CD4-positive, alpha-beta T cell treated with Interferon alpha-2 for 1 hour (primary cell): Measurements from ENCODE around the gene MTA1.

ENCODE experiments used
- DNase-seq, 2 donors: peaks; one replicate each; pipeline ENCODE4 v3.0.0-alpha.2; 2020 to 2022

The MTA1 gene

GRCh38 chr14:105447651-105448640, 28.3 kb downstream of the MTA1 start:
- DNase-seq, result no peak

GRCh38 chr14:105448706-105449111, 29.1 kb downstream of the MTA1 start:
- peak; percentile 59 to 77 for DNase-seq

DNA sequence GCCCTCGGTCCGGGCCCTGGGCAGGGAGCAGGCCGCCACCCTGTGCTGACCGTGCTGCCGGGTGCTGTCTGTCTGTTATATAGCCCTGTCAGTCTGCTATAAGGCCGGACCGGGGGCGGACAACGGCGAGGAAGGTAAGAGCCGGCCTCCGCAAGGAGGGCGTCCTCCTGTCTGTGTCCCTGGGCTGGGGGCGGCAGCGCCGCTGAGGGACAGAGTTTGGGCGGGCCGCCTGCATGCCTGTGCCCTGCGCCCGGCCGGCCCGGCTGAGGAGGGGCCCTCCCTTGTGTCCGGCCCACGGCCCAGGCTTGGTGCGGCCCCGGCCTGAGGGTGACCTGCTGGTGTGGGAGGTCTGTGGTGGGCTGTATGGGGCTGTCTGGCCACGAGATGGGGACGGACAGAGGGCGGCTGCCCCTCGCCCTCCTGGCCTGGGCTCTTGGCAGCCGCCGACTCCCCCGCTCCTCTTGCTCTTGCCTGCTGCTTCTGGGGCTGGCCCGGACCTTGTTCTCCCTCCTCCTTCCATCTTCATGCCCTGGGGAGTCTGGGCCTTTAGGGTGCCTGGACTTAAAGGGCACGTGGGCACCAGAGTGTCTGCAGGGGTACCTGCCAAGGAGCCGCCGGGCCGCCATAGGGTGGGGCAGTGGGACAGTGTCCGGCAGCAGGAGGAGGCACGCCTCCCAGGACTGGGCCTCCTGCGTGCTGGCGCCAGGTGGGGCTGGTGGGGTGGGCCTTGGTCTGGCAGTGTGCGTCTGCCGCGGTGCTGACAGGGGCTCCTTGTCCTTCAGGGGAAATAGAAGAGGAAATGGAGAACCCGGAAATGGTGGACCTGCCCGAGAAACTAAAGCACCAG, 29.9 kb downstream of the MTA1 start:
- no peak for DNase-seq

GRCh38 chr14:105450123-105450505, 30.5 kb downstream of the MTA1 start:
- no peak for DNase-seq

GRCh38 chr14:105450864-105451720, 31.5 kb downstream of the MTA1 start:
- no peak for DNase-seq

- no peak for DNase-seq
These were observed 33.3 kb downstream of the MTA1 start for GRCh38 chr14:105452963-105453362.

DNA sequence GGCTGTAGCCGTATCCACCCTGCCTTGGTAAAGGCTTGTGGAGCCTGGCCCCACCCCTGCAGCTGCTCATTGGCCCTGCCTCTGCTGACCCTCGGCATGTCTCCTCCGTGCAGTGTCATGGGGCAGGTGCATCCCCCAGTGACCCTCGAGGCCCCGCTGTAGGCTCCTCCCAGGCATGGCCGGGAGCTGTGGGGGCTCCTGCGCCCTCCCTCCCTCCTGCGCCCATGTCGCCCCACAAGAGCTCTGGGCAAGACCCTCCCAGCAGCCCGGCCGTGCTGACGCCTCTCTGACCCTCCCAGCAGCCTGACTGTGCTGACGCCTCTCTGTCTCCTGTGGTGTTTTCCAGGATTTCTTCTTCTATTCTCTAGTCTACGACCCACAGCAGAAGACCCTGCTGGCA, 34.2 kb downstream of the MTA1 start:
- DNase-seq, result no peak

DNA sequence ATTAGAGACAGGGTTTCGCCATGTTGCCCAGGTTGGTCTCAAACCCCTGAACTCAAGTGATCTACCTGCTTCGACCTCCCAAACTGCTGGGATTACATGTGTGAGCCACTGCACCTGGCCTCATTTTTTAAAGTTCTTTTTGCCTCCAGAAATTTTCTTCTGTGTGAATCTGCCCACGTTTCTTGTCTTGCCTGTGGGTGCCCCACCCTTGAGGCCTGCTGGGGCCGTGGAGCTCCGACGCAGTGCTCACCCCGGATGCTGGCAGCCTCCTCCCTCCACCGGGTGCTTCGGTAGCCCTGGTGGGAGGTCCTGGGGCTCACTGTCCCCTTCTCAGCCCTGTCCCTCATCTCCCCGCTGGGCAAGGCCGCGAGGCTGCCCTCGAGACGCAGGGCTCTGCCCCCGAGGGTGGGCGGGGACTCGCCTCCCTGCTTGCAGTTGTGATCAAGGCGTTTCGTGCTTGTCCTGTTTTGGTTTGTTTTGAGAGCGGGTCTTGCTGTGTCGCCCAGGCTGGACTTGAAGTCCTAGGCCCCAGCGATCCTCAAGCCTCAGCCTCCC, 35.5 kb downstream of the MTA1 start:
- DNase-seq, result no peak

DNA sequence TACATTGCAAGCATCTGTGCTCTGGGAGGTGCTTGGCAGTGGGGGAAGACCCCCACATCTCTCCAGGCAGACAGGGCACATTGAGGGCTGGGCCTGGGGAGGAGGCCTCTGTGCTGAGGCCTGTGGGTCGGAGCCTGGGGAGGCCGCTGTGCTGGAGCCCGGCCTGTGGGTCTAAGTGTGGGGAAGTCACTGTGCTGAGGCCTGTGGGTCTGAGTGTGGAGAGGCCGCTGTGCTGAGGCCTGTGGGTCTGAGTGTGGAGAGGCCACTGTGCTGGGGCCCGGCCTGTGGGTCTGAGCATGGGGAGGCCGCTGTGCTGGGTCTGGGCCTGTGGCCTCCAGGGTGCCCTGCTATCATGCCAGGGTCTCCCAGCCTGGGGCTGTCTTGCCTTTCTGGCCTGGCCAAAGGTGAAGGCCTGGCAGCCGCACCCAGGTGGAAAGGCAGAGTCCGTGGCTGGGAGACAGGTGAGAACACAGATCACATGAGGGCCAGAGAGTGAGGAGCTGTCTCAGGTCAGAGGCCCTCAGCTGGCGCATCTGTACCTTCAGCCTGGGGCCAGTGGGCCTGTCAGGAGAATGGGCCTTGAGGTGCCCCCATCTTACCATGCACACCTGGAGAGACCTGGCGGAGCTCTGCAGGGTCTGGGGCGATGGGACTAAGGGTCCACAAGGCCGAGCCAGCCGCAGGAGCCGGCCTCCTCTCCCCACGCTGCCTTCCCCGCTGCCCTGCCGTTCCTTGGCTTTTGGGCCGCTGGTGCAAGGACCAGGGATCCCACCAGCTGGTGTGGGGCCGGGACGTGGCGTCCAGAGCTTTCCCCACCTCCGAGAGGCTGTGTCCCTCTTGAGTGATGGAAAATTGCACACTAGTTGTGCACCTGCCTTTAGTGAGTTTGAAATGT, 36.4 kb downstream of the MTA1 start:
- no peak for DNase-seq

DNA sequence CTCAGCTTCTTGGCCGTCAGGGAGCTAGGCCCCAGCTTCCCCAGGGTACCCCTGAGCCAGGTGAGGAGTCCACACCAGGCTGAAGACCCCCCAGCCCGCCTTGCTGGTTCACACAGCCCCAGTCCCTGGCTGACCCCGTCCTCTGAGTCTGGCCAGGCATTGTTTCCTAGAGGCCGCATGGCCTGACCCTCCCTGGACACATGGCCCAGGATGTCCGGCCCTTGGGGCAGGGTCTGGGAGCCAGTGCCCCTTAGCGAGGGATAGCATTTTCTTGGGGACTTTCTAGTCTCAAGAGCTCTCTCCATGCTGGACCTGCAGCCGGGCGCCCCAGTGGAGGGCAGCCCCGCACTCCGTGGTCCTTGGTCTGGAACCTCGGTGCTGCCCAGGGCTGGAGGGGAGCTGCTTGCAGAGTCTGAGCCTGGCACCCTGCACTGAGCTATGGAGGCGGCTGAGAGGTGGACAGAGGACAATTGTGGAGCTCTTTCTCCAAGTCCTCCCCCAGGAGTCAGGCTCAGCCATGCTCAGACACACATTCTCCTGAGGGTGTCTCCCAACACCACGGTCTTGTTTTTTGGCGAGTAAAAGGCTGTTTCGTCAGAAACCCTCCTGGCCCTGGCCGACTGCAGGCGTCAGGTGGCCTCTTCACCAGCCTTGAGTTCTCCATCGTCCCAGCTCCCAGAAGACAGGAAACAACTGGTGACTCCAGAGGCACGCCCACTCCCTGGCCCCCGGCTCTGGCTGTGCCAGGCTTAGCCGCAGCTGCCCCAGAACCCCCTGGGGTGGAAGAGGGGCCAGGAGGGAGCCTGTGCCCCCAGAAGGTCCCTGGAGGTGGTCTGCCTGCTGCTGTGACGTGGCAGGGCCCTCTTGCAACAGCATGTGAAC, 37.4 kb downstream of the MTA1 start:
- no peak for DNase-seq

DNA sequence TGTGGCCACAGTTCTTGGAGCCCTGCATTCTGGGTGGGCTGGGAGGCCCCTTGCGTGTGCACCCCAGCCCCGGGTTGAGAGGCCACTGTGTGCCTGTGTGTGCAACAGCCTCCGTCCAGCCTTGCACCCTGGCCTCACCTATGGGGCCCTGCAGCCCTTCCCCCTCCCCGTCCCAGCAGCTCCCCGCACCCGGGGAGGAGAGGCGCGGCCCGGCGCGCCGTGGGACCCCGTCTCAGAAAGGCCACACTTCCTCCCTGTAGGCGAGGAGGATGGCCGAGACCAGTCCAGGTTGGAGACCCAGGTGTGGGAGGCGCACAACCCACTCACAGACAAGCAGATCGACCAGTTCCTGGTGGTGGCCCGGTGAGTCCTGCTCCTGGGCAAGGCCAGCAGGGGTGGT, 38.4 kb downstream of the MTA1 start:
- DNase-seq, result no peak

DNA sequence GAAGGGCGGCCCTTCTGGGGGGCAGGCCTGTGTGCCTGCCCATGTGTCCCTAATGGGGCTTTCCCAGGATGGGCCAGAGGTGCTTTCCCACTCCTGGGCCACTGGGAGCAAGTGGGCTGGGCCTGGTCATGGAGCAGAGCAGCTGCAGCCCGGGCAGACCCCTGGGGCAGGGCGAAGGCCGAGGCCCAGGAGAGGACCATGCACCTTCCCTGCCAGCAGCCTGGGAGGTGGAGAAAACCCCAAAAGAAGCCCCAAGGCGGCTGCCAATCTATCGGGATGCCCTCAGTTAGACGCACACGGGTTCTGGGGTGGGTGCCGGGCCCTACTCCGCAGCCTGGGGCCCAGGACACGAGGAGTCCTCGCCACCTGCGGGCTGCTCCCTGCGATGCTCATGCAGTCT, 38.9 kb downstream of the MTA1 start:
- DNase-seq, result no peak

- no peak for DNase-seq
These were observed 40.5 kb downstream of the MTA1 start for GRCh38 chr14:105460116-105460515.

- DNase-seq, result no peak
These were observed 41.0 kb downstream of the MTA1 start for GRCh38 chr14:105460616-105461015.

- DNase-seq, result no peak
These were observed 42.3 kb downstream of the MTA1 start for GRCh38 chr14:105461903-105462302.

DNA sequence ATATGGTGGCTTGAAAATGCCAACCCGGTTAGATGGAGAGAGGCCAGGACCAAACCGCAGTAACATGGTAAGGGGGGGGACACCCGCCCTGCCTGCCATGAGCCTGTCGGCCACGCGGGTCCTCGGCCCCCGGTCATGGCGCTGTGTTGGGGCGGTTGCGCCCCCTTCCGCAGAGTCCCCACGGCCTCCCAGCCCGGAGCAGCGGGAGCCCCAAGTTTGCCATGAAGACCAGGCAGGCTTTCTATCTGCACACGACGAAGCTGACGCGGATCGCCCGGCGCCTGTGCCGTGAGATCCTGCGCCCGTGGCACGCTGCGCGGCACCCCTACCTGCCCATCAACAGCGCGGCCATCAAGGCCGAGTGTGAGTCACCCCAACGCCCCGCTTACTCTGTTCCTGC, 44.9 kb downstream of the MTA1 start:
- DNase-seq, result no peak

DNA sequence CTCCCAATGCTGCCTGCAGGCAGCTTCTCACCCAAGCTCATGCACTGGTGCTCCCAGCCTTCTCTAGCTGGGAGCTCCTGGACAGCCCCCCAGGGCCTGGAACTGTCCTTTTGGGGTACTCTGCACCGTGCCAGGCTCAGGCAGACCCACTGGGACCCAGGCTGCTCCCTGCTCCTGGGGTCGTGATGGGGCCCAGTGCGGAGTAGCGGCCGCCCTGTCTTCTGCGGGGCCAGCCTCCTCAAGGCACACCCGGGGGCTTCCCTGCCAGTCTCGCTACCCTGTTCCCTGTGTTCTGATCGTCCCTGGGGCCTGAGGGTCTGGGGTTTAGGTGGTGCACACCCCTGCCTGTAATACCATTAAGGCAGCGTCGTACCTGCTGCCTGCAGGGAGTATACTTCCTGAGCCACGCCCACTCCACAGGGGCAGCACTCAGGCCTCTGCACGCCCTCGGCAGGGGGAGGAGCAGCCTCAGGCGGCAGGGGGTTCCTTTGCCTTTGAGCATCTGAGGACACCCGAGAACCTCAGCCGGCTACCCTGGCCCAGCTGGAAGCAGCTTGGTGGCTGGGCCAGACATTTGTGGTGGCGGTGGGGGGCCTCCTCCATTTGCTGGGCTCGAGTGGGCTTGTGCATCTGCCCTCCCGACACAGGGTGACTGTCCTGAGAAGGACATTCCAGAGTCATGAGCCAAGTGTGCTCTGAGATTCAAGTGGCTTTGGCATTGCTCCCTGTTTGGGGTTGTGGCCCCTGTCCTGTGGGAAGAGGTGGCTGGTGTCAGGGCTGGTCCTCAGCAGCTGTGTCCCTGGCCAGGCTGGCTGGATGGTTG, 45.8 kb downstream of the MTA1 start:
- DNase-seq, result no peak

DNA sequence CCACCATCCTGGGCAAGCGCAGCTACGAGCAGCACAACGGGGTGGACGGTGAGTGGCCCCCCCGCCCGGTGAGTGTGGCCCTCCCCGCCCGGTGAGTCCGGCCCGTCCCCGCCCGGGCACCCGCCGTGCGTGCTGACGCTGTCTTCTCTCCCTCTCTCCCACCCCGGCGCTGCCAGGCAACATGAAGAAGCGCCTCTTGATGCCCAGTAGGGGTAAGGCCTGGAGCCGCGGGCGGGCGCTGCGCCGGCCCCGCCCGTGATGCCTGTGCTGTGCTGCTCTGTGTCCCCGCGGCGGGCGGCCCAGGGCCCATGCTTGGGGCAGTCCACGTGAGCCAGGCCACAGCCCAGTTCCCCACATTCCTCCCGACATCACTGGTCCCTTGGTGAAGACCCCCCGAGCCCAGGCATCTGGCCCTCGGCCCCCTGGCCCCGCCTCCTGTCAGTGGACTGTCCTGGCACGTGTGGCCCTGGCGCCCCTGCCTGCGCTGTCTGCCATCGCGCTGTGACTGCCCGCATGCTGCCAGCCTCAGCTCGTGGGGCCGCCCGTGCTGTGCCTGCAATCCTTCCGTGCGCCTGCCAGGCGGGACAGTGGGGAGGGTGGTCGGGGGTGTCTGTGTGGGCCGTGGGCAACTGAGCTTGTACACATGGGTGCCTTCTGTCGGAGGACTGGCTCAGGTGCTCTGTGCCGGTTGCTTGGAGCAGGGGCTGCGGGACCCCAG, 47.1 kb downstream of the MTA1 start:
- no peak for DNase-seq
